OCI-LY1 (cell line): Measurements from ENCODE around the gene VCL.

Experiments used
- H2AFZ ChIP-seq: fragments of 200-600 bp; sonication (generic), shearing (Covaris generic); 2 replicates; pipeline ENCODE4 v1.6.0; 2014; ENCODE audit warnings: antibody characterized with exemption, mild to moderate bottlenecking, low read length
- H3F3A ChIP-seq: fragments of 200-600 bp; sonication (generic), shearing (Covaris generic); 2 replicates; pipeline ENCODE4 v1.6.0; 2014; ENCODE audit warnings: mild to moderate bottlenecking, antibody characterized with exemption, low read length, moderate library complexity; ENCODE audit not compliant: insufficient read depth
- H3K27ac ChIP-seq: fragments of 200-600 bp; sonication (generic); 2 replicates; pipeline ENCODE4 v1.5.1; 2014; ENCODE audit warnings: low read length, mixed run types, mild to moderate bottlenecking, low read depth; ENCODE audit not compliant: poor library complexity, severe bottlenecking
- H3K27me3 ChIP-seq: fragments of 200-600 bp; sonication (generic); 2 replicates; pipeline ENCODE4 v1.6.0; 2014; ENCODE audit warnings: antibody characterized with exemption, mild to moderate bottlenecking, low read length, moderate library complexity; ENCODE audit not compliant: insufficient read depth
- H3K36me3 ChIP-seq: fragments of 200-600 bp; sonication (generic); 2 replicates; pipeline ENCODE4 v1.6.1; 2014; ENCODE audit warnings: mild to moderate bottlenecking, antibody characterized with exemption, low read length, moderate library complexity, mixed read lengths; ENCODE audit not compliant: insufficient read depth
- H3K4me1 ChIP-seq: fragments of 200-600 bp; sonication (generic); 2 replicates; pipeline ENCODE4 v1.5.1; 2014; ENCODE audit warnings: mild to moderate bottlenecking, low read length, moderate library complexity; ENCODE audit not compliant: insufficient read depth, severe bottlenecking
- H3K4me2 ChIP-seq: fragments of 200-600 bp; sonication (generic), shearing (Covaris generic); 2 replicates; pipeline ENCODE4 v1.6.1; 2014; ENCODE audit warnings: low read length
- H3K4me3 ChIP-seq: fragments of 200-600 bp; sonication (generic); 2 replicates; pipeline ENCODE4 v1.5.1; 2014; ENCODE audit warnings: low read length, low read depth, mild to moderate bottlenecking, mixed read lengths; ENCODE audit not compliant: poor library complexity, severe bottlenecking
- H3K79me2 ChIP-seq: fragments of 200-600 bp; shearing (Covaris generic); 2 replicates; pipeline ENCODE4 v1.6.1; 2016; ENCODE audit warnings: mixed run types, low read length, mixed read lengths; ENCODE audit not compliant: insufficient read depth
- H3K9ac ChIP-seq: fragments of 200-600 bp; sonication (generic), shearing (Covaris generic); 2 replicates; pipeline ENCODE4 v1.6.1; 2014; ENCODE audit warnings: mild to moderate bottlenecking, low read length, mixed read lengths
- H3K9me2 ChIP-seq: fragments of 200-600 bp; sonication (generic), shearing (Covaris generic); 2 replicates; pipeline ENCODE4 v1.6.1; 2014; ENCODE audit warnings: low read depth, mild to moderate bottlenecking, low read length, mixed read lengths
- H3K9me3 ChIP-seq: fragments of 200-600 bp; shearing (Covaris generic); 2 replicates; pipeline ENCODE4 v1.6.1; 2014; ENCODE audit warnings: low read length, mixed read lengths
- H4K20me1 ChIP-seq: fragments of 200-600 bp; sonication (generic), shearing (Covaris generic); 2 replicates; pipeline ENCODE4 v1.6.0; 2016; ENCODE audit warnings: mild to moderate bottlenecking, low read length; ENCODE audit not compliant: insufficient read depth
- CTCF ChIP-seq: fragments of 200-600 bp; sonication (generic), shearing (Covaris generic); IDR thresholded peaks from 2 replicates; pipeline ENCODE4 v1.5.1; 2017; ENCODE audit warnings: mild to moderate bottlenecking, antibody characterized with exemption, low read length, moderate library complexity, mixed read lengths
- EZH2 ChIP-seq: fragments of 200-600 bp; sonication (generic), shearing (Covaris generic); IDR thresholded peaks from 2 replicates; pipeline ENCODE4 v1.8.0; 2017; ENCODE audit warnings: borderline replicate concordance, mixed run types, mild to moderate bottlenecking, antibody characterized with exemption, low read length, moderate library complexity, mixed read lengths

Gene VCL

GRCh38 chr10:73973427-73973826 lies 24.5 kb upstream of the VCL start:
- Histone ChIP-seq H4K20me1 (no peaks in the 10 kb centered on the region), H3K9ac (no peak overlapping the region), H3K4me1 (peaks cover 6% of the 10 kb centered on the region), H3K79me2 (no peaks in the 10 kb centered on the region), H3K27me3 (no peaks in the 10 kb centered on the region), H3K9me2 (no peaks in the 10 kb centered on the region), H3K4me2 (no peak overlapping the region), H3K36me3 (no peaks in the 10 kb centered on the region), H3K9me3 (no peaks in the 10 kb centered on the region), H3K4me3 (no peak overlapping the region), H2AFZ (no peak overlapping the region), H3F3A (no peaks in the 10 kb centered on the region), H3K27ac (no peak overlapping the region)
- TF ChIP-seq EZH2 (no peak), CTCF (no peak)

GRCh38 chr10:73974309-73974946 lies 23.5 kb upstream of the VCL start:
- H3K27me3 ChIP-seq: no peaks in the 10 kb centered on the region
- no peak overlapping the region for H3K4me3 ChIP-seq
- H3F3A ChIP-seq: no peaks in the 10 kb centered on the region
- no peak overlapping the region for H3K27ac ChIP-seq
- TF ChIP-seq EZH2 (no peak), CTCF (no peak)
- H3K4me1 ChIP-seq: peaks cover 14% of the 10 kb centered on the region
- H3K4me2 ChIP-seq: no peak overlapping the region
- no peak overlapping the region for H3K9ac ChIP-seq
- no peak overlapping the region for H2AFZ ChIP-seq
- H4K20me1 ChIP-seq: no peaks in the 10 kb centered on the region
- H3K79me2 ChIP-seq: no peaks in the 10 kb centered on the region
- H3K9me3 ChIP-seq: no peaks in the 10 kb centered on the region
- no peaks in the 10 kb centered on the region for H3K36me3 ChIP-seq
- H3K9me2 ChIP-seq: no peaks in the 10 kb centered on the region

- Histone ChIP-seq H3F3A (no peaks in the 10 kb centered on the region), H3K4me1 (peaks cover 18% of the 10 kb centered on the region), H3K79me2 (no peaks in the 10 kb centered on the region), H2AFZ (no peak overlapping the region), H3K4me3 (no peak overlapping the region), H3K4me2 (no peak overlapping the region), H3K27me3 (no peaks in the 10 kb centered on the region), H3K27ac (no peak overlapping the region), H3K9ac (no peak overlapping the region), H3K36me3 (no peaks in the 10 kb centered on the region), H3K9me3 (no peaks in the 10 kb centered on the region), H4K20me1 (no peaks in the 10 kb centered on the region), H3K9me2 (no peaks in the 10 kb centered on the region)
- no peak for TF ChIP-seq EZH2
- no peak for TF ChIP-seq CTCF
Measured at GRCh38 chr10:73975388-73975787, 22.5 kb upstream of the VCL start.
